CD14-positive monocyte (primary cell): Measurements from ENCODE around the gene CHN1. TPM values are rescaled to one million over a fixed set of nuclear protein-coding genes. Genes with fewer than 3 reads are reported as not detected.

Experiments used
- DNase-seq, 3 donors: peaks; one replicate each; pipeline ENCODE4 v3.0.0-alpha.2; 2011 to 2022
- H2AFZ ChIP-seq: 2 replicates; pipeline ENCODE4 v1.6.0; 2012; ENCODE audit warnings: mild to moderate bottlenecking, low read depth, low read length, inconsistent platforms; ENCODE audit not compliant: insufficient read depth, poor library complexity, severe bottlenecking
- H3K27ac ChIP-seq, 2 donors: 1 replicate in 1 of 2; 2 replicates in 1 of 2; pipeline ENCODE4 v1.5.1; 2012 to 2013; ENCODE audit warnings: low read length in 2 of 2, control low read depth in 1 of 2, inconsistent platforms in 1 of 2, low read depth in 1 of 2, mild to moderate bottlenecking in 1 of 2
- H3K27me3 ChIP-seq, 2 donors: one replicate each; pipeline versions ENCODE4 v1.6.0 to v1.6.1; 2011 to 2013; ENCODE audit warnings: low read length in 2 of 2; ENCODE audit not compliant: control insufficient read depth in 2 of 2, insufficient read depth in 2 of 2
- H3K36me3 ChIP-seq, 2 donors: replicated peaks in 1 of 2; 1 replicate in 1 of 2; 2 replicates in 1 of 2; pipeline versions ENCODE4 v1.5.1 to v1.6.1; 2012 to 2013; ENCODE audit warnings: low read length in 2 of 2, control low read depth in 1 of 2, inconsistent platforms in 1 of 2, mild to moderate bottlenecking in 1 of 2; ENCODE audit not compliant: insufficient read depth in 2 of 2, control insufficient read depth in 1 of 2
- H3K4me1 ChIP-seq, 2 donors: 1 replicate in 1 of 2; 2 replicates in 1 of 2; pipeline versions ENCODE4 v1.5.1 to v1.6.1; 2012 to 2013; ENCODE audit warnings: low read length in 2 of 2, control low read depth in 1 of 2, inconsistent platforms in 1 of 2, mild to moderate bottlenecking in 1 of 2, moderate library complexity in 1 of 2; ENCODE audit not compliant: insufficient read depth in 2 of 2, control insufficient read depth in 1 of 2
- H3K4me2 ChIP-seq: replicated peaks from 2 replicates; pipeline ENCODE3; 2012; ENCODE audit warnings: low read length, moderate library complexity, mild to moderate bottlenecking; ENCODE audit not compliant: poor library complexity, severe bottlenecking; ENCODE audit errors: extremely low read depth
- H3K4me3 ChIP-seq, 3 experiments: fragments of 200-600 bp in 1 of 3; sonication (generic) in 1 of 3; replicated peaks in 1 of 3; 1 replicate in 2 of 3; 2 replicates in 1 of 3; pipeline ENCODE4 v1.5.1; 2011 to 2013; ENCODE audit warnings: low read length in 3 of 3, mild to moderate bottlenecking in 3 of 3, control low read depth in 2 of 3, low read depth in 2 of 3, inconsistent platforms in 1 of 3, moderate library complexity in 1 of 3
- H3K79me2 ChIP-seq: 2 replicates; pipeline ENCODE4 v1.6.0; 2012; ENCODE audit warnings: mild to moderate bottlenecking, control low read depth, inconsistent platforms, low read length, moderate library complexity; ENCODE audit not compliant: insufficient read depth
- H3K9ac ChIP-seq: 2 replicates; pipeline ENCODE4 v1.6.0; 2017; ENCODE audit warnings: low read length, mild to moderate bottlenecking; ENCODE audit not compliant: insufficient read depth, poor library complexity, severe bottlenecking
- H3K9me3 ChIP-seq, 2 donors: replicated peaks in 1 of 2; 1 replicate in 1 of 2; 2 replicates in 1 of 2; pipeline versions ENCODE4 v1.5.1 to v1.6.1; 2012 to 2013; ENCODE audit warnings: low read length in 2 of 2, control low read depth in 1 of 2; ENCODE audit not compliant: control insufficient read depth in 1 of 2, insufficient read depth in 1 of 2
- H4K20me1 ChIP-seq: 2 replicates; pipeline ENCODE4 v1.6.0; 2012; ENCODE audit warnings: mild to moderate bottlenecking, low read length, control low read depth, moderate library complexity; ENCODE audit not compliant: insufficient read depth
- H3K27ac Mint-ChIP-seq, 7 donors: one replicate each; pipeline ENCODE4 v1.8.0; 2020; ENCODE audit warnings: mild to moderate bottlenecking in 7 of 7, mixed read lengths in 7 of 7, moderate library complexity in 6 of 7, inconsistent platforms in 2 of 7
- H3K27me3 Mint-ChIP-seq, 3 donors: one replicate each; pipeline ENCODE4 v1.8.0; 2021 to 2022; ENCODE audit warnings: low read depth in 3 of 3, mild to moderate bottlenecking in 3 of 3, mixed read lengths in 3 of 3, moderate library complexity in 3 of 3, inconsistent platforms in 1 of 3
- H3K36me3 Mint-ChIP-seq, 2 donors: one replicate each; pipeline ENCODE4 v1.8.0; 2020; ENCODE audit warnings: mixed read lengths in 2 of 2, inconsistent platforms in 1 of 2, mild to moderate bottlenecking in 1 of 2
- H3K4me1 Mint-ChIP-seq: one replicate; pipeline ENCODE4 v1.8.0; 2020; ENCODE audit warnings: mild to moderate bottlenecking, mixed read lengths
- H3K4me3 Mint-ChIP-seq, 2 donors: one replicate each; pipeline ENCODE4 v1.8.0; 2020; ENCODE audit warnings: mild to moderate bottlenecking in 2 of 2, mixed read lengths in 2 of 2, moderate library complexity in 1 of 2
- H3K9me3 Mint-ChIP-seq, 7 donors: one replicate each; pipeline ENCODE4 v1.8.0; 2020 to 2022; ENCODE audit warnings: mixed read lengths in 7 of 7, mild to moderate bottlenecking in 6 of 7, moderate library complexity in 6 of 7, inconsistent platforms in 2 of 7
- WGBS: methylation state at CpG from one replicate; pipeline ENCODE4 v1.1.5; 2013; ENCODE audit warnings: missing lambda C conversion rate; ENCODE audit not compliant: insufficient coverage; 5-methylcytosine and 5-hydroxymethylcytosine counted together
- intact Hi-C, 2 donors: fragments of 100-400 bp; cut with micrococcal nuclease; formaldehyde crosslinking; loops; one replicate each; pipeline versions ENCODE4 v1.15.0 to v1.15.1; 2023
- polyA plus RNA-seq, 3 donors: library from polyadenylated mRNA; depleted of rRNA in 1 of 3; unstranded in 2 of 3; stranded (reverse) in 1 of 3; fragments of 300-500 nt in 2 of 3; fragments of >200 nt in 1 of 3; fragmentation: Illumina TruSeq in 2 of 3; gene quantifications; 1 replicate in 2 of 3; 2 replicates in 1 of 3; pipeline ENCODE4 v1.2.3, GENCODE V29; 2012 to 2021
- TF ChIP-seq, protein P1 (sequence below): fragments of 200-600 bp; IDR thresholded peaks from one replicate; pipeline ENCODE4 v1.8.0; 2022; ENCODE audit warnings: antibody characterized with exemption, mild to moderate bottlenecking

Gene CHN1
- polyA plus RNA-seq, 3 donors: 0.36 TPM; not detected in 2

DNA sequence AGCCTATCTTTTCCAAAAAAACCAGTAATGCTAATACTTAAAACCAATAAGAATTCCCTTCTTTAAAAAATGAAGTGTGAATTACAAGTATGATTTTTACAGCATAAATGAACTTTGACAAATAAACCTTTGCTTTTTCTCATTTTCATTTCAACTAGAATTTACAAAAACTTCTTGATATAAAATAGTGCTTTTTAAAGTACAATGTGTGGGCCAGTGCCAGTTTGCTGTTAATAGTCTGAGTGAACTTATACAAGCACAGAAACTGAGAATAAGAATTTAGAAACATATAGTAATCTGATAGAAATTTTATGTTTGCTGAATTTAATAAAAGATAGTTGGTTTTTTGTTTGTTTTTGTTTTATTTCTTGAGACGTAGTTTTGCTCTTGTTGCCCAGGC lies 197.2 kb downstream of the CHN1 start:
- Histone ChIP-seq H3K9me3 (no peaks in the 10 kb centered on the region), H3K9ac (no peak overlapping the region), H2AFZ (no peak overlapping the region), H3K79me2 (no peaks in the 10 kb centered on the region), H3K4me1 (no peaks in the 10 kb centered on the region), H3K4me2 (no peak overlapping the region), H3K36me3 (no peaks in the 10 kb centered on the region), H4K20me1 (no peaks in the 10 kb centered on the region), H3K4me3 (no peak overlapping the region), H3K27ac (no peak overlapping the region), H3K27me3 (peaks cover 0 to 3% of the 10 kb centered on the region in 2 donors)
- WGBS: no CpG with 5 or more reads among the region's 1 CpG
- H3K27ac Mint-ChIP-seq: no peak overlapping the region
- TF ChIP-seq, protein P1, sequence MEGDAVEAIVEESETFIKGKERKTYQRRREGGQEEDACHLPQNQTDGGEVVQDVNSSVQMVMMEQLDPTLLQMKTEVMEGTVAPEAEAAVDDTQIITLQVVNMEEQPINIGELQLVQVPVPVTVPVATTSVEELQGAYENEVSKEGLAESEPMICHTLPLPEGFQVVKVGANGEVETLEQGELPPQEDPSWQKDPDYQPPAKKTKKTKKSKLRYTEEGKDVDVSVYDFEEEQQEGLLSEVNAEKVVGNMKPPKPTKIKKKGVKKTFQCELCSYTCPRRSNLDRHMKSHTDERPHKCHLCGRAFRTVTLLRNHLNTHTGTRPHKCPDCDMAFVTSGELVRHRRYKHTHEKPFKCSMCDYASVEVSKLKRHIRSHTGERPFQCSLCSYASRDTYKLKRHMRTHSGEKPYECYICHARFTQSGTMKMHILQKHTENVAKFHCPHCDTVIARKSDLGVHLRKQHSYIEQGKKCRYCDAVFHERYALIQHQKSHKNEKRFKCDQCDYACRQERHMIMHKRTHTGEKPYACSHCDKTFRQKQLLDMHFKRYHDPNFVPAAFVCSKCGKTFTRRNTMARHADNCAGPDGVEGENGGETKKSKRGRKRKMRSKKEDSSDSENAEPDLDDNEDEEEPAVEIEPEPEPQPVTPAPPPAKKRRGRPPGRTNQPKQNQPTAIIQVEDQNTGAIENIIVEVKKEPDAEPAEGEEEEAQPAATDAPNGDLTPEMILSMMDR: no peak
- DNase-seq: no peak
- H3K27me3 Mint-ChIP-seq: peaks cover 3 to 7% (median 6%) of the 10 kb centered on the region in 3 donors
- H3K4me3 Mint-ChIP-seq: no peak overlapping the region
- H3K4me1 Mint-ChIP-seq: no peaks in the 10 kb centered on the region
- H3K36me3 Mint-ChIP-seq: no peaks in the 10 kb centered on the region
- H3K9me3 Mint-ChIP-seq: no peaks in the 10 kb centered on the region
- intact Hi-C loops: no loop called here

DNA sequence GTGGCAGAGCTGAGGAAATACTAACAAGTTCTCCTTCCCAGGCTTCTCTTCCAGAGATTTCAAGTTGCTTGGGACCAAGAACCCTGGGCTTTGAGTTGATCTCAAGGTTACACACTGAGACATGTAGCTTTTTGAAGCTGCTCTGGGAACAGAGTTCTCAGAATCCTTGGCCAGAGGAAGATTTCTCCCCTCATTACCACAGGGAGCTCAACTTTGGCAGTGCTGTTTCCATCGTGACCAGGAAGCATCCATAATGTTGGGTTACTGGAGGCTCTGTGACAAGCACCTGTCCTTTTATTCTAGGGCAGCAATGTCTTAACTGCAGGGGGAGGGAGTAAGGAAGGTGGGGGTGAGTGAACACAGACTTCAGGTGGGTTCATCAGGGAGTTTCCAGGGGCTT lies 199.4 kb downstream of the CHN1 start:
- Histone ChIP-seq H3K9me3 (no peaks in the 10 kb centered on the region), H3K36me3 (no peaks in the 10 kb centered on the region), H3K27ac (no peak overlapping the region), H3K27me3 (peaks cover 0 to 3% of the 10 kb centered on the region in 2 donors), H4K20me1 (no peaks in the 10 kb centered on the region), H3K4me2 (no peak overlapping the region), H3K4me1 (no peaks in the 10 kb centered on the region), H3K9ac (no peak overlapping the region), H2AFZ (no peak overlapping the region), H3K4me3 (no peak overlapping the region), H3K79me2 (no peaks in the 10 kb centered on the region)
- WGBS: no CpG with 5 or more reads among the region's 1 CpG
- Mint-ChIP-seq H3K36me3 (no peaks in the 10 kb centered on the region), H3K4me3 (no peak overlapping the region), H3K27ac (no peak overlapping the region), H3K4me1 (no peaks in the 10 kb centered on the region), H3K27me3 (peaks cover 3 to 11% (median 7%) of the 10 kb centered on the region in 3 donors), H3K9me3 (no peaks in the 10 kb centered on the region)
- no peak for DNase-seq
- intact Hi-C loops: no loop called here
- TF ChIP-seq, protein P1: no peak
